Spinal cord (tissue), 10 donors: ENCODE results near the gene PDE6A. TPM values are rescaled to one million over a fixed set of nuclear protein-coding genes. Genes with fewer than 3 reads are reported as not detected.

Experiments
- DNase-seq, 6 donors: peaks; one replicate each; pipeline versions ENCODE4 v3.0.0 to v3.0.0-alpha.2; 2013 to 2015; ENCODE audit warnings: low spot score in 6 of 6, low read depth in 4 of 6
- H3K27ac ChIP-seq: one replicate; pipeline ENCODE4 v1.5.1; 2013; ENCODE audit warnings: low read depth, low read length, control low read depth
- H3K27me3 ChIP-seq: one replicate; pipeline ENCODE4 v1.6.1; 2013; ENCODE audit warnings: low read length; ENCODE audit not compliant: control insufficient read depth, insufficient read depth
- H3K36me3 ChIP-seq: one replicate; pipeline ENCODE4 v1.6.1; 2013; ENCODE audit warnings: low read length; ENCODE audit not compliant: control insufficient read depth, insufficient read depth
- H3K4me1 ChIP-seq: one replicate; pipeline ENCODE4 v1.6.1; 2013; ENCODE audit warnings: low read length; ENCODE audit not compliant: control insufficient read depth, insufficient read depth
- H3K4me3 ChIP-seq: one replicate; pipeline ENCODE4 v1.5.1; 2013; ENCODE audit warnings: low read depth, low read length, control low read depth
- H3K9me3 ChIP-seq: one replicate; pipeline ENCODE4 v1.6.1; 2013; ENCODE audit warnings: low read length; ENCODE audit not compliant: control insufficient read depth, insufficient read depth
- WGBS: methylation state at CpG from one replicate; pipeline ENCODE4 v1.1.5; 2013; ENCODE audit warnings: missing lambda C conversion rate; ENCODE audit not compliant: insufficient coverage; 5-methylcytosine and 5-hydroxymethylcytosine counted together
- polyA plus RNA-seq, 2 donors: library from polyadenylated mRNA; unstranded; fragments of 120-200 nt; gene quantifications; one replicate each; pipeline ENCODE4 v1.2.1, GENCODE V29; 2013; ENCODE audit not compliant: insufficient read length in 2 of 2
- small RNA-seq: library from RNA; depleted of rRNA; stranded (forward); fragments of <200 nt; gene quantifications from one replicate; pipeline ENCODE3, GENCODE V24; 2014; ENCODE audit warnings: low replicate concordance
- total RNA-seq, 2 donors: library from RNA; depleted of rRNA in 1 of 2; stranded (reverse); fragments of 120-200 nt in 1 of 2; fragments of >200 nt in 1 of 2; gene quantifications; one replicate each; pipeline versions ENCODE4 v1.2.3 to v1.2.4, GENCODE V29; 2013 to 2014
- donor health status: healthy.

The PDE6A gene
- total and polyA plus RNA-seq, 4 donors, result 0.06 to 0.44 (median 0.17) TPM

DNA sequence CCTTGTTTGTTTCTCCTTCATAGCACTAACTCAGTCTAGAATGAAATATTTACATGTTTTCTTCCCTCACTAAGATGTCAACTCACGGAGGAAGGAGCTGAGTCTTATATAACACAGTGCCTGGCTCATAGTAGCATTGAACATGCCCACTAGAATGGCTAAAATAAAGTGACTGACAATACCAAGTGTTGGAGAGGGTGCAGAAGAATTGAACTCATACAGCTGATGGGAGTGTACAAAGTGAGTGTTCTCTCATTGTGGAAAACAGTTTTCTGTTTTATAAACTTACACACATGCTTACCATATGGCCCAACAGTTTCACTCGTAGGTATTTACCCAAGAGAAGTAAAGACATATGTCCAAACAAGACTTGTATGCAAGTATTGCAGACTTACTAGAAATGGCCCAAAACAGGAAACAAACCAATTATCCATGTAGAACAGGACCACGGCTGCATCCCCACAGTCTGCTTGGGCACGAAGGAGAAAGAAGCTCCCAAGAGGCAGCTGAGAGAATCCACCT lies 127.0 kb downstream of the PDE6A start:
- Histone ChIP-seq H3K4me3 (no peak overlapping the region), H3K36me3 (no peaks in the 10 kb centered on the region), H3K4me1 (no peaks in the 10 kb centered on the region), H3K27me3 (no peaks in the 10 kb centered on the region), H3K27ac (no peak overlapping the region), H3K9me3 (no peaks in the 10 kb centered on the region)
- 83% methylated on average over 1 of the region's 4 CpGs for WGBS
- no peak for DNase-seq

DNA sequence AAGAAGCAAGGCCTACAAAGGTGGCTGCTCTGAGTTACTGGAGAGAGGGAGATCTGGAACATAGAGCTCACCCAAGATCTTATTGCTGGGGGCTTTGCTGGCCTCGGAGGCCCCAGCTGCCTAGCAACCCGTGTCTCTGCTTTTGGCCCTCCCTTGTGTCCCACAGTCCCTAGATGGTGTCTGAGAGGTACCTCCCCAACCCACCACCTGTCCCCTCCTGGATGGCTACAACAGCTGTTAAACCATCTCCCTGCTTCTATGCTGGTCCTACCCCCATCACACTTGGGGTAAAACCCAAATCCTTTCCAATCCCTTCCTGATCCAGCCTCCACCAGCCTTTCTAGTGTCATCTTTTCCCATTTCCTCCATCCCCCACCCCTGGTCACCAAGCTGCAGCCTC lies 127.9 kb downstream of the PDE6A start:
- no peaks in the 10 kb centered on the region for H3K27me3 ChIP-seq
- no peaks in the 10 kb centered on the region for H3K9me3 ChIP-seq
- no peak for DNase-seq
- H3K27ac ChIP-seq, result no peak overlapping the region
- no peak overlapping the region for H3K4me3 ChIP-seq
- H3K36me3 ChIP-seq, result no peaks in the 10 kb centered on the region
- H3K4me1 ChIP-seq, result no peaks in the 10 kb centered on the region
- 60% methylated on average over 2 of the region's 2 CpGs for WGBS

DNA sequence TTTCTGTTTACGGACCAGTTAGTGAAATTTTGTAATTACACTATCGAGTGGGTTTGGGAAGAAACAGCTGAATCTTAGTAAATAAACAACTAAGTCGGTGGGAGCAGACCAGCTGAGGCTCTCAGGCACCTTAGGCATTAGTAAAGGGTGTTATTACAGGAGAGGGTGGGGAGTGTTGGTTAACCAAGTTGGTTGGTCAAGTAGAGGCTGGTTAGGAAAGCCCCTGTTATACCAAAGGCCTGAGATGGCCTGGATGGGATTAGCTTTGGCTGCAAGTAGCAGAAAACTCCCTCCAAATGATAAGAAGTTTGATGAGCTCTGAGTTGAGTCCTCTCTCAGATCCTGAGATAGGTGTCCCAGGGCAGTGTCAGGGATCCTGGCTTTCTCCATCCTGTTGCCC lies 133.1 kb downstream of the PDE6A start:
- H3K27ac ChIP-seq, result no peak overlapping the region

DNA sequence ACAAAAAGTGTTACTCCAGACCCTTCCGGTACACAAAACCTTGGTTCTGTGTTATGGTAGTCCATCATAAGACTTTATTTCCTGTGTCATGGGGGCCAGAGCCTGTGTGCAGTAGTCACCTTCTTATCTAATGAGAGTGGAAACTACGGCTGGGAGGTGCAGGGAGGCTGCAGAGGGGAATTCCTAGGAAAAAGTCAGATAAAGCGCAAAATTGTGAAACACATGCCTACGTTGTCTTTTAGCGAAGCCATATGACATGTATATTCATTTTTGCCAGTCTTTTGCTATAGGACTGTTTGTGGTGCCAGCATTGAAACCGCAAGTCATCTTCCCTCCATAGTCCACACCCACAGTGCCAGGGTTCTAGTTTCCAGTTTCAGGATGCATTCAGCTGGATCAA lies 133.7 kb downstream of the PDE6A start:
- no peaks in the 10 kb centered on the region for H3K36me3 ChIP-seq
- no peaks in the 10 kb centered on the region for H3K27me3 ChIP-seq
- no peak overlapping the region for H3K4me3 ChIP-seq
- H3K4me1 ChIP-seq, result peaks cover 6% of the 10 kb centered on the region
- no peak for DNase-seq
- no peaks in the 10 kb centered on the region for H3K9me3 ChIP-seq
- 88% methylated on average over 3 of the region's 6 CpGs for WGBS
- H3K27ac ChIP-seq, result no peak overlapping the region

More for the DNA sequence above, 133.1 kb downstream of the PDE6A start:
- Histone ChIP-seq H3K36me3 (no peaks in the 10 kb centered on the region), H3K4me1 (no peaks in the 10 kb centered on the region), H3K9me3 (no peaks in the 10 kb centered on the region), H3K27me3 (no peaks in the 10 kb centered on the region), H3K4me3 (no peak overlapping the region)
- DNase-seq, result no peak
- WGBS, result 61% methylated on average over 3 of the region's 3 CpGs

DNA sequence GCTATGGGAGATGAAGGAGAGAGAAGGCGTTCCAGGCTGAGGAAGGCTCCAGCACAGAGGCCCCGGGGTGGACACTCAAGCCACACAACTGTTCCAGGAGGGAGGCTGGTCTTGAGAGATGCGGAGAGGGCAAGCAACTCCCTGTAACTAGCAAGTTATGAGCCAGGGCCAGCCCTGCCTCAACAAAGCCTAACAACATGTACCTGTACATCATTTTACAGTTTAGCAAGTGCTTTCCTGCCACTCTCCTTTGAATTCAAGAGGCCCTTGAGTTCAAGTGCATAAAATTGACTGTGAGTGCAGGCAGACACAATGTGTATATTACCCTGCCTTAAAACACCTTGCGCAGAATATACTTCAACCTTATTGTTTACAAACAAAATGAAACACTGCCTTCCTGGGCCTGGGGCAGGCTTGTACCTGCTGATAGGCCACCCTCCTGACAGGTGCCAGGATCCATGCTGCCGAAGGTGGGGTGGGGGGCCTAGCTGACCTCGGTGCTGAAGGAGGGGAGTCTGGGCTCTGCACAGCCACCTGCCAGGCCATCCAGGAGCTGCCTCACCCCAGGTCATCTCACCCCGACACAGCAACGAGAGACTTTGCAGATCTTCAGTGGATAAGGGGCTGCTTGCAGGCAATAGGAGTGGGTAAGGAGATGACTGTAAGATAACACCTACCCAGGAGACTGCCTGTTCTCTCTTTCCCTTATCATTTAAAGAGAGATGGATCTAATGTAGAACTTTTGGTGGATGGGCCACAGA lies 134.5 kb downstream of the PDE6A start:
- no peaks in the 10 kb centered on the region for H3K36me3 ChIP-seq
- no peak overlapping the region for H3K27ac ChIP-seq
- 80% methylated on average over 5 of the region's 8 CpGs for WGBS
- no peaks in the 10 kb centered on the region for H3K27me3 ChIP-seq
- no peaks in the 10 kb centered on the region for H3K9me3 ChIP-seq
- H3K4me3 ChIP-seq, result no peak overlapping the region
- DNase-seq, result no peak
- H3K4me1 ChIP-seq, result peaks cover 9% of the 10 kb centered on the region

DNA sequence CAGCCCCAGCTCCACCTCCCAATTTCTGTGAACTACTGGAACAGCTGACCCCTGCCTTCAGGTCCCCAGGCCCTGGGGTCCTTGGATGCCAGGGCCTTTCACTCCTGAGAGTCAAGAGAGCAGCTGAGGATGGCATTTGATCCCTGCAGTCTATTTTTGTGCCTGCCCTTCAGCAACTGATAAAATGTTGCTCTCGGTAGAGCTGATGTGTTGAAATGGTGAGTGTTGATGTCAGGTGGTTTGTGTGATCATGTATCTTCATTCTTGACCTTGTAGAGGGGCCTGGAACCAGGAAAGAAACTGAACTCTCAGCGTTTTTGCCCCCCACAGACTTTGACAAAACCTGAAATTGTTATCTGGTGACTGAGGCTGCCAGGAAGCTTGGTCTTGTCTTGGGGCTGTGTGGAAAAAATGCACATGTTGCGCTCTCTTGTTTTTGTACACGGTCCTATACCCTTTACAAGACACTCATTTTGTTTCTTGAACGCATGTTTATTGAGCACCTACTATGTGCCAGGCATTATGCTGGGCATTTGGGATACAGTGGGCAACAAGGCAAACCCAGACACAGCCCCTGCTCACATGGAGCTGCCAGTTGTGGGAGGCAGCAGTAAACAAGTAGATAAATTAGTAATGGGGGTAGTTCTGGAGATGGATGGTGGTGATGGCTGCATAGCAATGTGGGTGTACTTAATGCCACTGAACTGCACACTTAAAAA lies 136.2 kb downstream of the PDE6A start:
- H3K27ac ChIP-seq, result no peak overlapping the region
- 94% methylated on average over 2 of the region's 5 CpGs for WGBS
- H3K27me3 ChIP-seq, result no peaks in the 10 kb centered on the region
- peaks cover 24% of the 10 kb centered on the region for H3K4me1 ChIP-seq
- H3K36me3 ChIP-seq, result no peaks in the 10 kb centered on the region
- DNase-seq, result no peak
- H3K4me3 ChIP-seq, result no peak overlapping the region
- no peaks in the 10 kb centered on the region for H3K9me3 ChIP-seq

Small RNAs within 50 kb of the gene (small RNA-seq; reads per million reads assigned to genes)
- gene RF00019, result not detected

Other genes starting within 250 kb of the PDE6A start
- gene PPARGC1B, start 214.5 kb downstream of the PDE6A start, total RNA-seq, result 1 to 10 TPM; 4.4 to 5.2 TPM
- 1 to 10 TPM; 4.2 to 4.9 TPM for gene PPARGC1B, start 214.5 kb downstream of the PDE6A start, polyA plus RNA-seq
- gene SLC26A2, start 16.0 kb upstream of the PDE6A start, total RNA-seq, result 100 to 1,000 TPM in 1 of 2 donors, 10 to 100 TPM in 1; 85.6 to 173 TPM
- 10 to 100 TPM in 1 of 2 donors, 1 to 10 TPM in 1; 9.3 to 18.0 TPM for gene SLC26A2, start 16.0 kb upstream of the PDE6A start, polyA plus RNA-seq
- gene TIGD6, start 55.9 kb upstream of the PDE6A start, total RNA-seq, result 1 to 10 TPM; 5.4 to 7.5 TPM
- 1 to 10 TPM; 4.2 to 5.5 TPM for gene TIGD6, start 55.9 kb upstream of the PDE6A start, polyA plus RNA-seq
- 10 to 100 TPM; 28.3 to 33.3 TPM for gene HMGXB3, start 55.9 kb upstream of the PDE6A start, total RNA-seq
- gene HMGXB3, start 55.9 kb upstream of the PDE6A start, polyA plus RNA-seq, result 10 to 100 TPM; 29.4 to 36.9 TPM
- 10 to 100 TPM; 16.8 to 40.7 TPM for gene CSF1R, start 141.8 kb upstream of the PDE6A start, total RNA-seq
- 10 to 100 TPM; 54.8 to 66.5 TPM for gene CSF1R, start 141.8 kb upstream of the PDE6A start, polyA plus RNA-seq
- 100 to 1,000 TPM in 1 of 2 donors, 10 to 100 TPM in 1; 53.0 to 121 TPM for gene PDGFRB, start 211.1 kb upstream of the PDE6A start, total RNA-seq
- 10 to 100 TPM; 83.5 to 86.9 TPM for gene PDGFRB, start 211.1 kb upstream of the PDE6A start, polyA plus RNA-seq
- gene CDX1, start 222.0 kb upstream of the PDE6A start, total RNA-seq, result under 1 TPM in 1 of 2 donors, not detected in 1; 0.28 TPM
- not detected for gene CDX1, start 222.0 kb upstream of the PDE6A start, polyA plus RNA-seq
- 10 to 100 TPM in 1 of 2 donors, 1 to 10 TPM in 1; 4.4 to 11.3 TPM for gene SLC6A7, start 245.3 kb upstream of the PDE6A start, total RNA-seq
- gene SLC6A7, start 245.3 kb upstream of the PDE6A start, polyA plus RNA-seq, result 10 to 100 TPM; 23.1 to 33.1 TPM